ENCODE results near the gene ABTB1. TPM values are rescaled to one million over a fixed set of nuclear protein-coding genes. Genes with fewer than 3 reads are reported as not detected.

Gene ABTB1
- total and polyA plus RNA-seq, 4 donors, result 9.7 to 14.1 (median 10.9) TPM

GRCh38 chr3:127692501-127693335, 20.0 kb downstream of the ABTB1 start:
- no peak overlapping the region for H3K4me3 ChIP-seq (ENCODE audit: low read depth in 1 of 3, low read length in 3 of 3)
- DNase-seq (ENCODE audit: low spot score), result no peak
- no peaks in the 10 kb centered on the region for H3K27me3 ChIP-seq (ENCODE audit: control insufficient read depth in 4 of 4, insufficient read depth in 4 of 4, low read length in 3 of 4)
- H3K9me3 ChIP-seq (ENCODE audit: control insufficient read depth in 4 of 4, low read length in 3 of 4), result no peaks in the 10 kb centered on the region
- H3K27ac ChIP-seq (ENCODE audit: low read depth in 1 of 2, low read length in 2 of 2), result no peak overlapping the region
- H3K4me1 ChIP-seq (ENCODE audit: control insufficient read depth in 4 of 4, insufficient read depth in 4 of 4, low read length in 3 of 4), result peaks cover 2 to 15% (median 12%) of the 10 kb centered on the region in 4 donors
- H3K9ac ChIP-seq (ENCODE audit: low read depth in 1 of 2, low read length in 2 of 2), result no peak overlapping the region
- peaks cover 3 to 20% (median 12%) of the 10 kb centered on the region in 4 donors for H3K36me3 ChIP-seq (ENCODE audit: control insufficient read depth in 4 of 4, insufficient read depth in 3 of 4, low read depth in 1 of 4, low read length in 3 of 4)
- WGBS, result 93% methylated on average over 21 of the region's 21 CpGs
- TF ChIP-seq FOXA2 (IDR thresholded peaks at IDR 0.05) (no peak), CTCF (IDR thresholded peaks at IDR 0.05; ENCODE audit: low read depth, low read length, missing input control) (no peak), HNF4A (conservative IDR thresholded peaks at IDR 0.05) (no peak), HNF4G (IDR thresholded peaks at IDR 0.05) (no peak), FOXA1 (IDR thresholded peaks at IDR 0.05) (no peak), EGR1 (IDR thresholded peaks at IDR 0.05; ENCODE audit: low read depth in 2 of 2) (no peak), RXRA (IDR thresholded peaks at IDR 0.05) (no peak), ATF3 (IDR thresholded peaks at IDR 0.05) (no peak), NR2F2 (IDR thresholded peaks at IDR 0.05) (no peak), RAD21 (IDR thresholded peaks at IDR 0.05) (no peak), MAX (IDR thresholded peaks at IDR 0.05) (no peak), ZBTB33 (IDR thresholded peaks at IDR 0.05) (no peak), YY1 (IDR thresholded peaks at IDR 0.05) (no peak), JUND (IDR thresholded peaks at IDR 0.05) (no peak), REST (IDR thresholded peaks at IDR 0.05) (no peak)

Measured in liver (tissue), 9 donors.